Body of pancreas (tissue), 4 donors: ENCODE measurements around the gene FAM229A.

Experiments used
- CTCF ChIP-seq, 7 experiments: fragments of 450-650 bp in 4 of 7; fragments of 200-600 bp in 3 of 7; sonication (generic) in 3 of 7; IDR thresholded peaks; one replicate each; pipeline ENCODE4 v1.5.1; 2016 to 2019; ENCODE audit warnings: antibody characterized with exemption in 7 of 7
- POLR2A ChIP-seq, 3 donors: fragments of 450-650 bp; IDR thresholded peaks; one replicate each; pipeline ENCODE4 v1.6.1; 2016; ENCODE audit warnings: antibody characterized with exemption in 3 of 3, mild to moderate bottlenecking in 2 of 3

GRCh38 chr1:32327204-32327603, 35.1 kb downstream of the FAM229A start:
- TF ChIP-seq CTCF (IDR thresholded peaks at IDR 0.05) = no peak
- no peak for TF ChIP-seq POLR2A (IDR thresholded peaks at IDR 0.05)
